Panc1 (cell line): ENCODE results near the gene NINL.

Experiments
- CTCF ChIP-seq: fragments of 450-650 bp; IDR thresholded peaks from 2 replicates; pipeline ENCODE4 v1.5.1; 2017; ENCODE audit warnings: mild to moderate bottlenecking
- TF ChIP-seq, protein P1 (sequence below), 2 experiments: IDR thresholded peaks; 2 replicates each; pipeline ENCODE4 v1.6.1; 2011 to 2012; ENCODE audit warnings: low read depth in 2 of 2, control low read depth in 1 of 2, low read length in 1 of 2, mild to moderate bottlenecking in 1 of 2, moderate library complexity in 1 of 2; ENCODE audit not compliant: insufficient read depth in 1 of 2

GRCh38 chr20:25503936-25504335 is 81.4 kb downstream of the NINL start:
- TF ChIP-seq, protein P1, sequence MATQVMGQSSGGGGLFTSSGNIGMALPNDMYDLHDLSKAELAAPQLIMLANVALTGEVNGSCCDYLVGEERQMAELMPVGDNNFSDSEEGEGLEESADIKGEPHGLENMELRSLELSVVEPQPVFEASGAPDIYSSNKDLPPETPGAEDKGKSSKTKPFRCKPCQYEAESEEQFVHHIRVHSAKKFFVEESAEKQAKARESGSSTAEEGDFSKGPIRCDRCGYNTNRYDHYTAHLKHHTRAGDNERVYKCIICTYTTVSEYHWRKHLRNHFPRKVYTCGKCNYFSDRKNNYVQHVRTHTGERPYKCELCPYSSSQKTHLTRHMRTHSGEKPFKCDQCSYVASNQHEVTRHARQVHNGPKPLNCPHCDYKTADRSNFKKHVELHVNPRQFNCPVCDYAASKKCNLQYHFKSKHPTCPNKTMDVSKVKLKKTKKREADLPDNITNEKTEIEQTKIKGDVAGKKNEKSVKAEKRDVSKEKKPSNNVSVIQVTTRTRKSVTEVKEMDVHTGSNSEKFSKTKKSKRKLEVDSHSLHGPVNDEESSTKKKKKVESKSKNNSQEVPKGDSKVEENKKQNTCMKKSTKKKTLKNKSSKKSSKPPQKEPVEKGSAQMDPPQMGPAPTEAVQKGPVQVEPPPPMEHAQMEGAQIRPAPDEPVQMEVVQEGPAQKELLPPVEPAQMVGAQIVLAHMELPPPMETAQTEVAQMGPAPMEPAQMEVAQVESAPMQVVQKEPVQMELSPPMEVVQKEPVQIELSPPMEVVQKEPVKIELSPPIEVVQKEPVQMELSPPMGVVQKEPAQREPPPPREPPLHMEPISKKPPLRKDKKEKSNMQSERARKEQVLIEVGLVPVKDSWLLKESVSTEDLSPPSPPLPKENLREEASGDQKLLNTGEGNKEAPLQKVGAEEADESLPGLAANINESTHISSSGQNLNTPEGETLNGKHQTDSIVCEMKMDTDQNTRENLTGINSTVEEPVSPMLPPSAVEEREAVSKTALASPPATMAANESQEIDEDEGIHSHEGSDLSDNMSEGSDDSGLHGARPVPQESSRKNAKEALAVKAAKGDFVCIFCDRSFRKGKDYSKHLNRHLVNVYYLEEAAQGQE (IDR thresholded peaks at IDR 0.05; ENCODE audit: insufficient read depth in 1 of 2, low read depth in 2 of 2, low read length in 1 of 2), result no peak
- TF ChIP-seq CTCF, result no peak
